GM18868 (cell line): ENCODE measurements around the gene PPP1CA.

ENCODE experiments used
- ATAC-seq: cut with Tn5 transposase; IDR thresholded peaks from one replicate; pipeline ENCODE4 v1.9.1; 2021; ENCODE audit warnings: mild to moderate bottlenecking, moderate library complexity; ENCODE audit not compliant: unreplicated experiment

The PPP1CA gene

DNA sequence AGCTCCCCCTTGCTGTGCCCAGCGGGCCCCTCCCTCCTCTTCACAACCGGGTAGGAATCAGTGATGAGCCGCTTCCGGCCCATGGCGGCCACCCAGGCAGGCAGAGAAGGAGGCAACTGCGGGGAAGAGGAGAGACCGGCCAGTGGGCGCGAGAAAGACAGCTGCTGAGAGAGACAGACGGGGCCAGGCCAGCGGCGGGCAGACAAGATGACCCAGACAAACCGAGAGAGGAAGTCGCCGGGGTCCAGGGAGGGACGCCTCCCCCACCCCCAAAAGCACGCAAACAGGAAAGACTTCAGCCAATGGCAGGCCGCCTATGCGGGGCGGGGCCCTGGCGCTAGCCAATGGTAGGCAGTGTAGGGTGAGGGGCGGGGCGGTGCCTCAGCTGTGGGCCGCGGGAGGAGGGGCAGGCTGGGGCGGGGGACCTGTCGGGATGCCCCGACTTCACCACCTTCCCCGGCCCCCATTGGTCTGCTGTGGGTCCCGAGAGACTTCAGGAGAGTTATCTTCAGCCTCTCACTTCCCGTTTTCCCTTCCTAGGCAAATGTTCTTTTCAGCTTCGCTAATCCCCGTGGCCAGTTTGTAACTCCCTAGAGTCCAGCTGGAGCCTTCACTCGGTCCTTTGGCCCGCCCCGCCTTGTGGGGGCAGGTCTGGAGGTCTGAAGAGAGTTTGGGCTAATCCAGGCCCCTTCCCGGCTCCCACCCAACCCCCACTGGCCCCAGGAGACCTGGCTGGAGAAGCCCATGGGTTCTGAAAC, 48.2 kb downstream of the PPP1CA start, which contains the start of gene POLD4:
TSS of gene POLD4 (minus strand) at position 230 of the 758 bp plus-strand sequence. CDS start at position 83, 147 bp downstream.
- ATAC-seq, result peak; percentile 79

DNA sequence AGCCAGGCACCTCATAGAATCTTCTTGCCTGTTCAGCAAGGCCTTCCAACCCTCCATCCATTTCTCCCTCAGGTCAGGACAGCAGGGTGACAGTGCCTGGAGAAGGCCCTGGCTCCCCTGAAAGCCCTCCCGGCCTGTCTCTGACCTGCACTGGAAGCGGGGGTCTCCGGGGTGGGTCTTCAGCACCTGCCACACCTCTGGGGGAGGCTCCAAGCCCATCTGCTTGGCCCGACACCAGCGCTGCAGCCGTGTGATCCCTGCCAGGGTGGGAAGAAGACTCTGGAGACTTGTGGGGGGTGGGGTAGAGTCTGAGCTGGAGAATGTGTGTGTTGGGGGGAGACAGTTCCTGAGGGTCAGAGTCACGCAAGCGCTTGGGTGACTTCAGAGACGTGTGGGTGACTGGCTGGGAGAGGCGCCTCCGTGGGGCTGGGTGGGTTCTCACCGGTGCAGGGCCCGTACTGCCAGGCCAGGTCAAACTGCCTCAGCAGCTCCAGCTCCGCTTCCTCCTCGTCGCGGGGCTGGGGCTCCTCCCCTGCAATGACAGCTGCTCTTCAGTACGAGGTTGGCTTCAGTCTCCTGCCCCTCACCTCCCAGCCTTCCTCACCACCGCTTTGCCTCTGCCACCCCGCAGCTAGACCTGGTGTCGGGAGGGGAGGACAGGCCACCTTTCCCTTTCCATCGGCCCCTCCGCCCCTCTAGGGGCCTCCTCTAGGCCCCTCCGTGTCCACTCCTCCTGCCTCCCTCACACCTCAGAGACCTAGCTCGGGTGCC, 48.9 kb downstream of the PPP1CA start:
- peak; percentile 2 for ATAC-seq

DNA sequence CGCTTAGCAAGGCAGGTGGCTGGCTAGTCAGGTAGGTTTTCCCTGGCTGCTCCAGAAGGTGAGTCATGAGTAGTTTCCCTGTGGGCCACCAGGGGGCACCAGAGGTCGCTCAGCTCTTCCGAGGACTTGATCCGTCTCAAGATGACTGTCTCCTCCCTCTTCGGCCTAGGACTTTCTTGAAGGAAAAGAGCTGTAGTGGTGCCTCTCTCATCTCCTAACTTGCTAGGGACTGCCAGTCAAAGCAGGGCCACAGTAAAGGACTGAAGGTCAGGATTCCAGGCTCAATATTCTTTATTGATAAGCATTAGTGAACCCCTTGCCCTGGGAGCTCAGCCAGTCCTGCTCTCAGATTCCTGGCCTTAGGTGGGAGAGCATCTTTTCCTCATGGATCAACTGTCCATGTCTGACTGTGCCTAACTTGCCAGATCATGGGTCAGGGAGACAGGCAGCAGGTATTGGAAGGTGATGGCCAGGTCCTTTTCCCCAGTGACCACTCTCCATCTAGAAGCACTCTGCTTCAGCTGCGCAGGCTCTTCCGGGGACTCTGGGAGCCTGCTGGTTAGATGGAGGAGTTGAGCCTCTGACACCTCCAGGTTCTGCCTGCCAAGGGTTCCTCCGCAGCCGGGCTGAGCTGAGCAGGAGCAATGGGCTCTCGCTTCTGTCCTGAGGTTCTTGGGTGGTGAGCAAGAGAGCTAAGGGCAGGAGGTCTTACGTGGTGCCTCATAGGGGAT, 50.2 kb downstream of the PPP1CA start:
- no peak for ATAC-seq

DNA sequence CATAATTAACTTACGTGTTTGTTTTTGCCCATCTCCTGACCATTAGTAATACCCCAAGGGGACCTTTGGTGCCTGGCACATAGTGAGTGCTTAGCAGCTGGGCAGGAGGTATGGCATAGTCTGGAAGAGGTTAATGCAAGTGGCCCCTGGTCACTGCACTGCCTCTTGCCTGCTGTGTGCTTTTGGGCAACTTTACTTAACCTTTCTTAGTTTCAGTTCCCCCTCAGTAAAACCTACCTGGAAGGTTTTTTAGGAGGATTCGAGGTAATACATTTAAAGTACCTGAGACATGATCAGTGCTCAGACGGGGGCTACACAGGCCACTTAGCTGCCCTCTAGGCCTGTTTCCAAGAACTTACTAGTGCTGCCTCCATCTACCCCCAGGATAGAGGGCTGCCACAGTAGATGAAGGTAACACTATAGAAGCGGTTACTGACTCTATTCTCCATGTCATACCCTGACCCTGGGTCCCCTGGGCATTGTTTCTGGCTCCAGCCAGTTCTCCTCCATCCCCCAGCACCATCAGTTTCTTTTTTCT, 51.7 kb downstream of the PPP1CA start:
- ATAC-seq, result no peak

DNA sequence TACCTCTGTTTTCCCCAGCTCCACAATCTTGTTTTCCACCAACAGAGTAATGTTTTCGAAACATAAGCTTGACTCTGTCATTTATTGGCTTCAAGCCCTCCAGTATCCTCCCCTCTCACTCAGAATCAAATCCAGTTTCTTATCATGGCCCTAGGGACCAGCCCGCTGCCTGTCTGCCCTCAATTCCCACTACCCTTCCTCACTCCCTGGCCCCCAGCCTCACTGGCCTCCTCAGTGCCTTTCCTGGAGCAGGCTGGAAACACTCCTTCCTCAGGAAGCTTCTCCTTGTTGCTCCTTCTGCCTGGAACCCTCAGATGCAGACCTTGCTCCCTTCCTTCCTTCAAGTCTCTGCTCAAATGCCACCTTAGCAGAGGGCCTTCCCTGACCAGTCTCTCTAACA, 52.2 kb downstream of the PPP1CA start:
- no peak for ATAC-seq

DNA sequence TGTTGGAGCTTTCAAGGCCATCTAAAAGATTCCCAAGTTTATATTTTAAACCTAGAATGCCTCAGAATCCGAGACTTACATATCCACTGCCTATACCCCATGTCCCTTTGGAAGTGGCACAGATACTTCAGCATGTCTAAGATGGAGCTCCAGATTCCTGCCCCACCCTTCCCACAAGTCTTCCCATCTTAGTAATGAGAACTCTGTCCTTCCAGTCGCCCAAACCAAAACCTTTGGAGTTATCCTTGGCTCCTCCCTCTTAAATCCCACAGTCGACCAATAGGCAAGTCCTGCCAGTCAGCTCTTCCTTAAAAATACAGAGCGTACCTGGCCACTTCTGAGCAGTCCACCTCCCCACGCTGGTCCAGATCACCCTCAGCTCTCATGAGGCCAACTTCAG, 52.6 kb downstream of the PPP1CA start:
- no peak for ATAC-seq
